HG02588 (cell line): ENCODE data around the gene PRKG1.

Experiments used
- ATAC-seq: cut with Tn5 transposase; IDR thresholded peaks from one replicate; pipeline ENCODE4 v1.9.1; 2021; ENCODE audit warnings: mild to moderate bottlenecking, moderate library complexity; ENCODE audit not compliant: unreplicated experiment

Gene PRKG1

GRCh38 chr10:51951601-51952000, 877.3 kb downstream of the PRKG1 start:
- no peak for ATAC-seq

GRCh38 chr10:51952056-51952455, 877.8 kb downstream of the PRKG1 start:
- ATAC-seq: no peak

- no peak for ATAC-seq
These were observed 881.4 kb downstream of the PRKG1 start for GRCh38 chr10:51955696-51956095.

GRCh38 chr10:51956822-51957221, 882.5 kb downstream of the PRKG1 start:
- no peak for ATAC-seq

- ATAC-seq: no peak
These were observed 886.2 kb downstream of the PRKG1 start for GRCh38 chr10:51960494-51960895.

- ATAC-seq: no peak
These were observed 887.1 kb downstream of the PRKG1 start for GRCh38 chr10:51961401-51961800.

- no peak for ATAC-seq
These were observed 890.3 kb downstream of the PRKG1 start for GRCh38 chr10:51964630-51965029.

- no peak for ATAC-seq
These were observed 891.2 kb downstream of the PRKG1 start for GRCh38 chr10:51965451-51965850.

- no peak for ATAC-seq
These were observed 898.6 kb downstream of the PRKG1 start for GRCh38 chr10:51972733-51973346.

GRCh38 chr10:51980752-51981151, 906.5 kb downstream of the PRKG1 start:
- no peak for ATAC-seq

- ATAC-seq: no peak
These were observed 907.4 kb downstream of the PRKG1 start for GRCh38 chr10:51981731-51982130.

GRCh38 chr10:51983481-51983880, 909.2 kb downstream of the PRKG1 start:
- ATAC-seq: no peak

- no peak for ATAC-seq
These were observed 911.0 kb downstream of the PRKG1 start for GRCh38 chr10:51985336-51985735.

GRCh38 chr10:51986516-51986915, 912.2 kb downstream of the PRKG1 start:
- no peak for ATAC-seq

GRCh38 chr10:51993475-51993874, 919.2 kb downstream of the PRKG1 start:
- no peak for ATAC-seq

- no peak for ATAC-seq
These were observed 924.8 kb downstream of the PRKG1 start for GRCh38 chr10:51999096-51999495.

GRCh38 chr10:52004342-52004949, 930.2 kb downstream of the PRKG1 start:
- peak; percentile 59 for ATAC-seq

- ATAC-seq: no peak
These were observed 932.8 kb downstream of the PRKG1 start for GRCh38 chr10:52007091-52007490.

GRCh38 chr10:52011118-52011517, 936.8 kb downstream of the PRKG1 start:
- no peak for ATAC-seq

- no peak for ATAC-seq
These were observed 944.8 kb downstream of the PRKG1 start for GRCh38 chr10:52019077-52019555.

GRCh38 chr10:52019656-52020055, 945.4 kb downstream of the PRKG1 start:
- ATAC-seq: no peak

- no peak for ATAC-seq
These were observed 945.9 kb downstream of the PRKG1 start for GRCh38 chr10:52020173-52020572.

GRCh38 chr10:52020702-52021101, 946.4 kb downstream of the PRKG1 start:
- no peak for ATAC-seq
